ENCODE results near the gene PPM1E. TPM values are rescaled to one million over a fixed set of nuclear protein-coding genes. Genes with fewer than 3 reads are reported as not detected.

Gene PPM1E
- total RNA-seq, 4 donors from 2014 or later = 0.42 to 0.91 (median 0.67) TPM

DNA sequence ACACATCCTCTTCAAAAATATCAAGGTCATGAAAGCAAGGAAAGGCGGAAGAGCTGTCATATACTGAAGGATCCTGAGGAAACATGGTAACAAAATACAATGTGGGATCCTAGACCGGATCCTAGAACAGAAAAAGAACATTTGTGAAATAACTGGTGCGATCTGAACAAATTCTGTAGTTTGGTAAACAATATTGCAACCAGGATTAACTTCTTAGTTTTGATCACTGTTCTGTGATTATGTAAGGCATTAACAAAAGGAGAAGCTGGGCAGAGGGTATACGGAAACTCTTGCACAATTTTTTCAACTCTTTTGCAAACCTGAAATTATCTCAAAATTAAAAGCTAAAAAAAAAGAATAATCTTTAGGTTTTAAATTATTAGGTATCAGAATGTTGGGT is 241.3 kb downstream of the PPM1E start:
- TF ChIP-seq POLR2AphosphoS5 (IDR thresholded peaks at IDR 0.05) (no peak), POLR2A (IDR thresholded peaks at IDR 0.05; ENCODE audit: low read depth) (no peak), EP300 (IDR thresholded peaks at IDR 0.05) (no peak)
- TF ChIP-seq, protein P1, sequence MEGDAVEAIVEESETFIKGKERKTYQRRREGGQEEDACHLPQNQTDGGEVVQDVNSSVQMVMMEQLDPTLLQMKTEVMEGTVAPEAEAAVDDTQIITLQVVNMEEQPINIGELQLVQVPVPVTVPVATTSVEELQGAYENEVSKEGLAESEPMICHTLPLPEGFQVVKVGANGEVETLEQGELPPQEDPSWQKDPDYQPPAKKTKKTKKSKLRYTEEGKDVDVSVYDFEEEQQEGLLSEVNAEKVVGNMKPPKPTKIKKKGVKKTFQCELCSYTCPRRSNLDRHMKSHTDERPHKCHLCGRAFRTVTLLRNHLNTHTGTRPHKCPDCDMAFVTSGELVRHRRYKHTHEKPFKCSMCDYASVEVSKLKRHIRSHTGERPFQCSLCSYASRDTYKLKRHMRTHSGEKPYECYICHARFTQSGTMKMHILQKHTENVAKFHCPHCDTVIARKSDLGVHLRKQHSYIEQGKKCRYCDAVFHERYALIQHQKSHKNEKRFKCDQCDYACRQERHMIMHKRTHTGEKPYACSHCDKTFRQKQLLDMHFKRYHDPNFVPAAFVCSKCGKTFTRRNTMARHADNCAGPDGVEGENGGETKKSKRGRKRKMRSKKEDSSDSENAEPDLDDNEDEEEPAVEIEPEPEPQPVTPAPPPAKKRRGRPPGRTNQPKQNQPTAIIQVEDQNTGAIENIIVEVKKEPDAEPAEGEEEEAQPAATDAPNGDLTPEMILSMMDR (IDR thresholded peaks at IDR 0.05) = no peak
- H3K36me3 ChIP-seq = peaks cover 14 to 63% (median 31%) of the 10 kb centered on the region in 4 donors

DNA sequence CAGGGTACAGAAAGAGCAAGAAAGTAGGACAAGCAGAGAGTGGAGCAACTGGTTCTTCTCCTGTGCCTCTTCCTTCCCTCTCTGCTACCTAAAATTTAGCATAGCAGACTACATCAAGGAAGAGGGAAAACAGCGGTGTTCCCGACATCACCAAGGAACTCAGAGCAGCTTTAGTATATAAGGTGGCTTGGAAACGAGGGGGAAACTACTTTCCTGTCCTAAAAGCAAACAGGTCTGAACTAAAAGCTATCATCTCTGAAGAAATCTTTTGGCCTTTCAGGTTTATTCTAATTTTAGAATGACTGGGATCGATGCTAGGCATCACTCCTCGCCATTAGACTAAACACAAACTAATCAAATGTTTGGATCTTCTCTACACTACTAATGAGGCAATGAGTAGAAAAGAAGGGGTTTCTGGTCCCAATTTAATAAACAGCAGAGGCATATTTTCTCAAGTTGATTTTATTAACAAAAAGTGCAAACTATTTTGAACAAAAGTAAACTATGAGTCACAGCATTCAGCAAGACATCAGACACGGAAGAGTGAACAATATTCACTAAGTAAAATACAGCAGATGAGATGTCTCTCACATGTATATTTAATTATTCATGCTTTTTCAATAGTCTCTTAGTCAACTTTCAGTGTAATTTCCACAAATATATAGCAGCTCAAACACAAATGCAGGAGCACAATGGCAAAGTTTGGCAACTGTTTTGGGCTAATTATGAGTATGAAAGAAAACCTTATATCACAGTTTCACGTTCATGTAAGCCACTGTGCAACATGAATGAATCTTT is 242.3 kb downstream of the PPM1E start:
- H3K27ac ChIP-seq (replicated peaks in 1 of 4) = no peak overlapping the region
- intact Hi-C loops (cut with DNase I) = no loop called here
- TF ChIP-seq, protein P1 (IDR thresholded peaks at IDR 0.05) = no peak
- DNase-seq (ENCODE audit: extremely low spot score) = no peak
- no peak overlapping the region for H3K4me3 ChIP-seq
- H3K9me3 ChIP-seq = no peaks in the 10 kb centered on the region
- H3K4me1 ChIP-seq = peaks cover 0 to 3% (median 0%) of the 10 kb centered on the region in 4 donors
- H3K36me3 ChIP-seq = peaks cover 14 to 63% (median 31%) of the 10 kb centered on the region in 4 donors
- no peaks in the 10 kb centered on the region for H3K27me3 ChIP-seq
- WGBS = 74% methylated on average over 7 of the region's 7 CpGs

More for the DNA sequence above, 241.3 kb downstream of the PPM1E start:
- H3K9me3 ChIP-seq = no peaks in the 10 kb centered on the region
- DNase-seq (ENCODE audit: extremely low spot score) = no peak
- intact Hi-C loops (cut with DNase I) = no loop called here
- peaks cover 0 to 9% (median 0%) of the 10 kb centered on the region in 4 donors for H3K4me1 ChIP-seq
- WGBS = 73% methylated on average over 4 of the region's 4 CpGs
- no peaks in the 10 kb centered on the region for H3K27me3 ChIP-seq
- H3K4me3 ChIP-seq = no peak overlapping the region
- no peak overlapping the region for H3K27ac ChIP-seq (replicated peaks in 1 of 4)

DNA sequence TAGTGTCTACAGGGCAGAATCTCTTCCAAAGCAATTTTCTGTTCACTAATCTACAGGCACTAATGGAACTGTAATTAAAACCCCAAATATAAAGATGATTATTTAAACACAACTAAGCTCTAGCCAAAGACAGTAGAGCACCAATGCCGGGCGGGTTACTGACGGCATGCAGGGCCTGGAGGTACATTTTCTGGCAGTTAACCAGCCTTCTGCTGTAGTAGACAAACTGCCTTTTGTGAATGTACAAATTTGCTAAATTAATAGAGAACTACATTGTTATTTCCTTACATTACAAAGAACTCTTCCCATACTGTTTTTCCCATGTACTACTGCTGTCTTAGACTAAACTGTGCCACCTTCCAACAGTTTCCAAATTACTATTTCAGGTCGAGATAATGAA is 243.2 kb downstream of the PPM1E start:
- no peak for DNase-seq (ENCODE audit: extremely low spot score)
- WGBS = 87% methylated on average over 4 of the region's 4 CpGs
- Histone ChIP-seq H3K4me1 (peaks cover 0 to 3% (median 0%) of the 10 kb centered on the region in 4 donors), H3K27ac (replicated peaks in 1 of 4) (no peak overlapping the region), H3K9me3 (no peaks in the 10 kb centered on the region), H3K4me3 (no peak overlapping the region), H3K36me3 (peaks cover 14 to 57% (median 31%) of the 10 kb centered on the region in 4 donors), H3K27me3 (no peaks in the 10 kb centered on the region)
- intact Hi-C loops (cut with DNase I) = no loop called here
- TF ChIP-seq POLR2AphosphoS5 (IDR thresholded peaks at IDR 0.05) (no peak), EP300 (IDR thresholded peaks at IDR 0.05) (no peak), POLR2A (IDR thresholded peaks at IDR 0.05; ENCODE audit: low read depth) (no peak)
- TF ChIP-seq, protein P1 (IDR thresholded peaks at IDR 0.05) = no peak

DNA sequence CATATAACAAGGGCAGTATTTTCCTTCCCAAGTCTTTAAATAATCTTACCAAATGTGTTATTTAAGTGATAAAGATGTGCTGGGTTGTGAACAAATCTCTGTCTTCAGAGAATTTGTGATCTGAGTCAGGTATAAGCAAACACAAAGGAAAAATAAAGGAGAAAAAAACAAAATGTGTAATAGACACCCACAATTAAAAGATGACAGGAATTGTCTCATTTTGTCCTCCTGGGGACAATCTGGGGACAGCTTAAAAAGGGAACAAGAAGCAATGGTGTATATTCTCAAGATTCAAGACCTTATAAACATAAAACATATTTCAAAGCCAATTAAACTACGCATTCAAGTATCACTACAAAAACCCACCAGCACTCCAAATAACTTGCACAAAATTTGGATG is 243.8 kb downstream of the PPM1E start:
- H3K27ac ChIP-seq (replicated peaks in 1 of 4) = no peak overlapping the region
- H3K36me3 ChIP-seq = peaks cover 14 to 56% (median 31%) of the 10 kb centered on the region in 4 donors
- intact Hi-C loops (cut with DNase I) = no loop called here
- no peaks in the 10 kb centered on the region for H3K27me3 ChIP-seq
- H3K4me1 ChIP-seq = peaks cover 0 to 3% (median 0%) of the 10 kb centered on the region in 4 donors
- TF ChIP-seq, protein P1 (IDR thresholded peaks at IDR 0.05) = no peak
- TF ChIP-seq EP300 (IDR thresholded peaks at IDR 0.05) = no peak
- TF ChIP-seq POLR2AphosphoS5 (IDR thresholded peaks at IDR 0.05) = no peak
- no peak for TF ChIP-seq POLR2A (IDR thresholded peaks at IDR 0.05; ENCODE audit: low read depth)
- DNase-seq (ENCODE audit: extremely low spot score) = no peak
- no peaks in the 10 kb centered on the region for H3K9me3 ChIP-seq
- H3K4me3 ChIP-seq = no peak overlapping the region
- 100% methylated on average over 1 of the region's 1 CpG for WGBS

All from esophagus muscularis mucosa (tissue), 4 donors.